ENCODE measurements around the gene TNK1.
"Not testable (repeated sequence)": the region's sequence is repeated elsewhere in the genome, so short reads cannot be mapped to it uniquely, and the experiment has no call there.

TNK1 gene

DNA sequence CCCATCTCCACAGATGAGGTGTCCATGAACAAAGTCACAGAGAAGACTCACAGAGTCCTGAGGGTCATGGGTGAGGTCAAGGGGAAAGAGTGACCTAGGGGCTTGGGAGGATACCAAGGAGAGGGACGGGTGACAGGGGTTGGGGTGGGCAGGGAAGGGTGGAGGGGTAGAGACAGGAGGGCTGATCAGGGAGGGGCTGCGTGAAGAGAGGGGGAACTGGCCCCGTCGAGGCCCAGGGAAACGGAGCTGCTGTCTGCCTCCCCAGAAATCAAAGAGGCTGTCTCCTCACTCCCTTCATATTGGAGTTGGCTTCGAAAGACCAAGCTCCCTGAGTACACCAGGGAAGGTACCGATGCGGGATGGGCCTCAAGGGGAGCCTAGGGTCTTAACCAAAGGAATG lies 25.3 kb upstream of the TNK1 start:
- no peak for DNase-seq (ENCODE audit: low read depth)

DNA sequence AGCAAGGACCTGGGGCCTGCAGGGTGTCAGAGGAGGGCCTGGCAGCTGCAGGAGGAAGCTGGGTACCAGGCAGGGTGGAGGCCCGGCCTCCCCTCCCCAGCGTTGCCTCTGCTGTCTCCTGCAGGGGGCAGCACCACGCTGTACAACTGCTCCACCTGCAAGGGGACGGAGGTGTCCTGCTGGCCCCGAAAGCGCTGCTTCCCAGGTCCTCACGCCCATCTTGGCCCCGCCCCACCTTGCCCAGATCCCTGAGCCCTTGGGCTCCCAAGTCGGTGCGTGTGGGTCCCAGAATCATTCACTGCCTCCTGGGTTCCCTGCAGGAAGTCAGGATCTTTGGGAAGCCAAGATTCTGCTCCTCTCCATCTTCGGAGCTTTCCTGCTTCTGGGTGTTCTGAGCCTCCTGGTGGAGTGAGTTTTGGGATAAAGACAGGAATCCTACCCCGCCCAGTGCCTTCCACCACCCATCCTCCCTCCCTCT lies 24.8 kb upstream of the TNK1 start:
- no peak for DNase-seq (ENCODE audit: low read depth)

DNA sequence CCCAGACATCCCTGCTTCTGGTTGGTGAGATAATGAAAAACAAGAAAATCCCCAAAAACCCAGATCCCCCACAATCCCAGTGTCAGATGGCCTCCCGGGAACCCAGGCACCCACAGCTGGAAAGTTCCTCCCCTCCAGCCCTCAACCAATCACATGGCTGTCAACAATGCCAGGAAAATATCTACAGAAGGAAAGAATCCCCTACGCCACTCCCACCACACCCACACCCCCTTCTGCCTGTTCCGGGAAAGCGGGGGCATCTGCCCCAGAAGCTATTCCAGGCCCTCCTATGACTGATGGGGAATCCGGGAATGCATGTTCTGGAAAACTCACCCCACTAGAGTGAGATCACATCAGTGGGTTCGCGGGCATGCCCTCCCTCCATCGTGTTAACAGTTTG lies 24.1 kb upstream of the TNK1 start:
- DNase-seq (ENCODE audit: low read depth): no peak

DNA sequence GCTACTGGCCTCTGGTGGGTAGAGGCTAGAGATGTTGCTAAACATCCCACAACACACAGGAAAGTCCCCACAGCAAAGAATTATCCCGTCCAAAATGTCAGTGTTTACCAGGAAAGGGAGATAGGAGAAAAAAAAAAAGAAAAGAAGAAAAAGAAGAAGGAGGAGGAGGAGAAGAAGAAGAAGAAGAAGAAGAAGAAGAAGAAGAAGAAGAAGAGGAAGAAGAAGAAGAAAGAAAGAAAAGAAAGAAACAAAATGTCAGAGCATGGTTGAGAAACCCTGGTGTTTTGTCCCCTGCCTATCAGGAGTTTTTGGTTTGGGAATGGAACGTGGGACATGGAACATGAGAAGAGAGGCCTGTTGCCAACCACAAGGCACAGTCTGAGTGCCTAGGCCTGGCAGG lies 23.5 kb upstream of the TNK1 start:
- DNase-seq (ENCODE audit: low read depth): no peak

DNA sequence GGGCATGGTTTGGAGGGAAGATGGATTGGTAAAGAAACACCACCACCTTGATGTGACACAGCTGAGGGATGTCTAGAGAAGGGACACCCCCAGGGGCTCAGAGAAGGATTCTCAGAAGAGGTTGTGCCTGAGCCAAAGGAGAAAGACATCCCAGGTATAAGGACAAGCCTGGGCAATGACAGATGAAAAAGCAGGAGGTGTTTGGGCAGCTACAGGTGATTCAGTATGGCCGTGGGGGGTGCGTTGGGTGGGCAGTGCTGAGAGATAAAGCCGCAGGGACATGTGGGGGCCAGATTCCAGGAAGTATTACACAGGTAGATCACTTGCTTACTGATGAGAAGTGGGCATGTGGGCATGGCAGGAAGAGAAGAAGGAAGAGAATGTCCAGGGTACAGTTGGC lies 19.0 kb upstream of the TNK1 start:
- DNase-seq (ENCODE audit: low read depth): no peak

DNA sequence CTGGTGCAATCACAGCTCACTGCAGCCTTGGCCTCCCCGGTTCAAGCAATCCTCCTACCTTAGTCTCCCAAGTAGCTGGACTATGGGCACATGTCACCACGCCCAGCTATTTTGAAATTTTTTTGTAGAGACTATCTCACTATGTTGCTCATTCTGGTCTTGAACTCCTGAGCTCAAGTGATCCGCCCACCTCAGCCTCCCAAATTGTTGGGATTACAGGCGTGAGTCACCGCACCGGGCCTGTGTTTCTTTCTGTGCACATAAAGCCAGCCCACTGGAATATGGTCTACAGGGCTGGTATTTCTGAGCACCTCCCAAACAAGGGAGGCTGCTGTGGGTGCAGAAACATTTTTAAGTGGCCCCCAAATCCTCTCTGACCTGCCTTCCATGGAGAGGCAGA lies 17.6 kb upstream of the TNK1 start:
- DNase-seq (ENCODE audit: low read depth): no peak

DNA sequence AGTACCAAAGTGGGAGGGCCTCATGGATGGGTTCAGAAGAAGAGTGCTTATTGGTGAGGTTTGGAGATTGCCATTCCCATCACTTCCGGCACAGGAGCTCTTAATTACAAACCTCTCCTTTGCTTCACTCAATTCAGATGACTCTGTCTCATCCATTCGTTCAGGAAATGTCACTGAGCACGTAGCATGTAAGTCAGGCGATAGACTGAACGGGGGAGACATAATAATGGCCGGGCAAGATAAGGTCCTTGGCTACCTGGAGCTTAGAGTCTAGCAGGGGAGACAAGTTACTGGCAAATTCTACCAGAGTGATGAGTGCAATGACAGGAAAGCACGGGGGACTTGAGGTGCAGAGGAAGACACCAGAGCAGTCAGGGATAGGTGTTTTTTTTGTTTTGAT lies 14.9 kb upstream of the TNK1 start:
- not testable (repeated sequence) for DNase-seq (ENCODE audit: low read depth)

DNA sequence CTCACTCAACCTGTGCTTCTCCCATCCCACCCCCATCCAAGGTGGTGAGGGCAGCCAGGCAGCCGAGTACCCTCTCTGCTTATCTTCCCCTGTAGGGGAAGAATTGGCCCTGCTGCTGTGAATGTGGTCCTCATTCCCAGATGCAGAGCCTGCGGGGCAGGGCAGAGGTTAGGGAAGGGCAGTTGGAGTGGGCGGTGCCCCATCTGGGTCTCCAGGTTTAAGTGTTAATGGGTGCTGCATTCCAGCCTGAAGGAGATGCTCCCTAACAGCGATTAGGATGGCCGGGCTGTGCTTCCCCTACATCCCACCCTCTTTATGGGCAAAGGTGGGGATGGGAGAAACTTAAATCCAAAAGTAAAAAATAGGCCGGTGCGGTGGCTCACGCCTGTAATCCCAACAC lies 13.8 kb upstream of the TNK1 start:
- no peak for DNase-seq (ENCODE audit: low read depth)

DNA sequence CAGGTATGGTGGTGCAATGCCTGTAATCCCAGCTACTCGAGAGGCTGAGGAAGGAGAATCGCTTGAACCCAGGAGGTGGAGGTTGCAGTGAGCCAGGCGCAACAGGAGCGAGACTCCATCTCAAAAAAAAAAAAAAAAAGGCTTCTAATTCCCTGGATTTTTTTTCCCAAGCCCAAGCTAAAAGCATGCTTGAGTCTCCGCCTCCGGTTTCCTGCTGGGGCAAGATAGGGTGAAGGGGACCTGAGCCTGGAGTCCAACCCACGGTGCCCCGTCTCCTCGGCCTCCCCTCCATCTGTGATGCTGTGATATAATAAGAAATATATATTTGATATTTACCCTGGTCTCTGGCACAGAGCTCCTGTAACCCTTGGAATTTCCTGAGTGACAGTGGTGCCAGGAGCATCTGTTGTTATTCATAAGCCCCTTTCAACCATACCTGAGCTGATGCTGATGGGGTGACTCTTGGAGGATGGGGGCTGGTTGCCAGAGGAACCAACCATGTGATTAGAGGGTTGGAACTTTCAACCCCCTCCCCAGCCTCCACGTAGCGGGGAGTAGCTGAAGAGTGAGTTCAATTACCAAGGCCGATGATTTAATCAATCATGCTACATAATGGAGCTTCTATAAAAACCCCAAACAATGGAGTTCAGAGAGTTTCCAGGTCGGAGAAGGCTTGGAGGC lies 12.8 kb upstream of the TNK1 start:
- DNase-seq (ENCODE audit: low read depth): no peak

DNA sequence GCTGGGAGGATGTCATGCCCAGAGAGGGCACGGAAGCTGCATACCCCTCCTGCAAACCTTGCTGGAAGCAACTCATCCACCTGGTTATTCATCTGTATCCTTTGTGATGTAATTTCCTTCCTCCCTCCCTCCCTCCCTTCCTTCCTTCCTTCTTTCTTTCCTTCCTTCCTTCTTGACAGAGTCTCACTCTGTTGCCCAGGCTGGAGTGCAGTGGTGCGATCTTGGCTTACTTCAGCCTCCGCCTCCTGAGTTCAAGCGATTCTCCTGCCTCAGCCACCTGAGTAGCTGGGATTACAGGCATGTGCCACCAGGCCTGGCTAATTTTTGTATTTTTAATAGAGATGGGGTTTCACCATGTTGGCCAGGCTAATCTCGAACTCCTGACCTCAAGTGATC lies 12.3 kb upstream of the TNK1 start:
- not testable (repeated sequence) for DNase-seq (ENCODE audit: low read depth)

DNA sequence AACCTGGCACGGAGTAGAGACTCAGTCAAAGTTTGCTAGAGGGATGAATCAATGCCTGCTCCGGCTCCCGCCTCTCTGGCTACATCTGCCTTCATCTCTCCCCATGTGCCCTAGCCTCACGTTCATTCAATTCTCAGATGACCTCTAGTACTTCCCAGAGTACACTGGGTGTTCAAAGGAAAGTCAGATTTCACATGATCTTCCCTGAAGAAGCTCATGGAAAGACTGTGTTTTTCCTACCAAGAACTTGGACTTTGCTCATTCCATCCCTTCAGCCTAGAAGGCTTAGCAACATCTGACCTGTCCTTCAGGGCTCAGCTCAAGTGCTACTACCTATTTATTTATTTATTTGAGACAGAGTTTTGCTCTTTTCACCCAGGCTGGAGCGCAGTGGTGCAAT lies 11.1 kb upstream of the TNK1 start:
- no peak for DNase-seq (ENCODE audit: low read depth)

DNA sequence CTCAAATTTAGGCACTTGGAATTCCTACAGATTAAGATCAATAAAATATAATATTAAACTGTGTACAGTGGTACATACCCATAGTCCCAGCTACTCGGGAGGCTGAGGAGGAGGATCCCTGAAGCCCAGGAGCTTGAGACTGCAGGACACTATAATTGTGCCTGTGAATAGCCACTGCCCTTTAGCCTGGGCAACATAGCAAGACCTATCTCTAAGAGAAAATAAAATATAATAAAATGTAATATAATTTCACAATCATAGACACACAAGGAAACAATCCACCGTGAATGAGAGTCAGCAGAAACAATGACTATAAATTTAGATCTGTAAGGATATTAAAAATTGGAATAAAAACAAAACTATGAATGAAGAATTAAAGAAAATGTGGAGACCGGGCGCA lies 10.0 kb upstream of the TNK1 start:
- no peak for DNase-seq (ENCODE audit: low read depth)

DNA sequence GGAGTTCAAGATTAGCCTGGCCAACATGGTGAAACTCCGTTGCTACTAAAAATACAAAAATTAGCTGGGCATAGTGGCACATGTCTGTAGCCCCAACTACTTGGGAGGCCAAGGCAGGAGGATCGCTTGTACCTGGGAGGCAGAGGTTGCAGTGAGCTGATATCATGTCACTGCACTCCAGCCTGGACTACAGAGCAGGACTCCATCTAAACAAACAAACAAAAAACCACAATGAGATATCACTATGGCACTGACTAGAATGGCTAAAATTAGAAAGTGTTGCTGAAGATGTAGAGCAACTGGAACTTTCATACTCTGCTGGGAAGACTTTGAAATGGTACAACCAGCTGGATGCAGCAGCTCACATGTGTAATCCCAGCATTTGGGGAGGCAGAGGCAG lies 6.5 kb upstream of the TNK1 start:
- DNase-seq (ENCODE audit: low read depth): no peak

DNA sequence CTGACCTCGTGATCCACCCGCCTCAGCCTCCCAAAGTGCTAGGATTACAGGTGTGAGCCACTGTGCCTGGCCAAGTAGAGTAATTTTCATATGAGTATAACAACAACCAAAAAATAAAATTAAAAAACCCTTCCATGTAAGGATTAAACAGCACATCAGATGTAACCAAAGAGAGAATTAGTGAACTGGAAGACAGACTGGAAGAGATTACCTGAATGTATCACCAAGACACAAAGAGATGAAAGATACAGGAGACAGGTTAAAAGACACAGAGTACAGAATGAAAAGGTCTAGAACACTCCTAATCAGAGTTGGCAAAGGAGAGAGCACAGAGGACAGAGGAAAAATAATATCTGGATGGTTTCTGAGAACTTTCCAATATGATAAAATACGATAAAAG lies 1.8 kb upstream of the TNK1 start:
- no peak for DNase-seq (ENCODE audit: low read depth)

DNA sequence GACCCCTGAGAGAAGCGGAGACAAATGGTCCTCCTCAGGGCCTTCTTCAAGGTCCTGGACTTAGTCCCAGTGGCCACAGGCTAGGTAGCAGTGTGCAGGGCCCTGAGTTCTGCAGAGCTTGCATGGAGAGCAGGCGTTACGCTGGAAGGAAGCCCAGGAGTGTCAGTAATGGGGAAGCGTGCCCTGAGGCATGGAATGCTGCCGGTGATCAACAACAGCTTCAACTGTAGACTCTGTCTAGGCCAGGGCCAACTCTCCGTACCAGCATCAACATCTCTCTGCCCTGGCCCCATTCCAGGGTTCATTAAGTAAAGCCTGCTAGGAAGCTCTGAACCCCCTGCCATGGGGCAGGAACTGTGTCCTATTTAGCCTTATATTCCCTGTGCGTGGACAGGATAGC lies 568 bp upstream of the TNK1 start:
- DNase-seq (ENCODE audit: low read depth): peak; percentile 48

DNA sequence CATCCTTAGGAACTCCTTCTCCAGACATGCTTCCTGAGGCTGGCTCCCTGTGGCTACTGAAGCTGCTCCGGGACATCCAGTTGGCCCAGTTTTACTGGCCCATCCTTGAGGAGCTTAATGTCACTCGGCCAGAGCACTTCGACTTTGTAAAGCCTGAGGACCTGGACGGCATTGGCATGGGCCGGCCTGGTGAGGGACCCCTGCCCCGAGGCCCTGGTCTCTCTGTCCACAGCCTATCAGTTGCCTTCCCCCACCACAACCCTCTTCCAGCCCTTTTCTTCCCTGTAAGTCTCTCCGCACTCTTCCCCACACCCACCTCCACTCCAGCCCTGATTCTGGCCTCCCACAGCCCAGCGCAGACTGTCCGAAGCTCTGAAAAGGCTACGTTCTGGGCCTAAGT lies 2.0 kb downstream of the TNK1 start:
- DNase-seq (ENCODE audit: low read depth): no peak

DNA sequence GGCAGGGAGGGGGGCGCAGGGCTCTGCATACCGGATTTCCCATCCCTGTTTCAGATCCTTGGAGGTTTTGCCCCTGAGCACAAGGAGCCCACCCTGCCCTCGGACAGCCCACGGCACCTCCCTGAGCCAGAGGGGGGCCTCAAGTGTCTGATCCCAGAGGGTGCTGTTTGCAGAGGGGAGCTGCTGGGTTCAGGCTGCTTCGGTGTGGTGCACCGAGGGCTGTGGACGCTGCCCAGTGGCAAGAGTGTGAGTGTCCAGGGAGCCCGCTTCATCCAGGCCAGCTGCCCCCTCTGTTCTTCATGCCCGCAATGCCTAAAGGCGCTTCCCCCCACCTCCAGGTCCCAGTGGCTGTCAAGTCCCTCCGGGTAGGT lies 2.5 kb downstream of the TNK1 start:
- DNase-seq (ENCODE audit: low read depth): no peak

DNA sequence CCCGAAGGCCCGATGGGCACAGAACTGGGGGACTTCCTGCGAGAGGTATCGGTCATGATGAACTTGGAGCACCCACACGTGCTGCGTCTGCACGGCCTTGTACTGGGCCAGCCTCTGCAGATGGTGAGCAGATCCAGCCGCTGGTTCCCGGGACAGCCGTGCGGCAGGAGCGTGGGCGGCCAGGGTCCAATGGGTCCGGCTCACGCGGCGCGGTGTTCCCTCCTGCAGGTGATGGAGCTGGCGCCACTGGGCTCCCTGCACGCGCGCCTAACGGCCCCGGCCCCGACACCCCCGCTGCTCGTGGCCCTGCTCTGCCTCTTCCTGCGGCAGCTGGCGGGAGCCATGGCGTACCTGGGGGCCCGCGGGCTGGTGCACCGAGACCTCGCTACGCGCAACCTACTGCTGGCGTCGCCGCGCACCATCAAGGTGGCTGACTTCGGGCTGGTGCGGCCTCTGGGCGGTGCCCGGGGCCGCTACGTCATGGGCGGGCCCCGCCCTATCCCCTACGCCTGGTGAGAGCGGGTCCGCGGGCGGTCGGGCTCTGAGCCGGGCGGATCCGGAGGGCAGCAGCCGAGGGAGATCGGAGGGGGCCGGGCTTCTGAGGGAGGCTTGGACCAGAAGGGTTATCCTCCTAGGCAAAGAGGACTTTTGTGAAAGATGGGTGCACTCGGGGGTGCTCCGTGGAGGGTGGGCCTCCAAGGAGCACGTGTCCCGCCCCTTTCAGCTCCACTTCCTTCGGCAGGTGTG lies 3.0 kb downstream of the TNK1 start:
- DNase-seq (ENCODE audit: low read depth): no peak

DNA sequence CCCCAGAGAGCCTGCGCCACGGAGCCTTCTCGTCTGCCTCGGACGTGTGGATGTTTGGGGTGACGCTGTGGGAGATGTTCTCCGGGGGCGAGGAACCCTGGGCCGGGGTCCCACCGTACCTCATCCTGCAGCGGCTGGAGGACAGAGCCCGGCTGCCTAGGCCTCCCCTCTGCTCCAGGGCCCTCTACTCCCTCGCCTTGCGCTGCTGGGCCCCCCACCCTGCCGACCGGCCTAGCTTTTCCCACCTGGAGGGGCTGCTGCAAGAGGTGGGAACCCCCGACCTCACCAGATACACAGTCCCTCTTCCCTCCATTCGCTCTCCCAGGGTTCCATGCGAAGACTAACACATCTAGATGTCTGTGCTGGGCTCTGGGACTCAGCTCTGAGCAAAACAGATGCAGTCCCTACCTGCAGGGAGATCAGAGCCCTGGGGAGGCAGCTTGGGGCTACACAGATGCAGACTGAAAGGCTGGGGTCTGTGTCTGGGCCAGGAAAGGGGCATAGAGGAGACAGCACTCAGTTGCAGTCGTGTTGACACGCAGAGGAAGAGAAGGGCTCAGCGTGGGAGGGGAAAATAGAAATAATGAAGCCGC lies 3.7 kb downstream of the TNK1 start:
- DNase-seq (ENCODE audit: low read depth): no peak

DNA sequence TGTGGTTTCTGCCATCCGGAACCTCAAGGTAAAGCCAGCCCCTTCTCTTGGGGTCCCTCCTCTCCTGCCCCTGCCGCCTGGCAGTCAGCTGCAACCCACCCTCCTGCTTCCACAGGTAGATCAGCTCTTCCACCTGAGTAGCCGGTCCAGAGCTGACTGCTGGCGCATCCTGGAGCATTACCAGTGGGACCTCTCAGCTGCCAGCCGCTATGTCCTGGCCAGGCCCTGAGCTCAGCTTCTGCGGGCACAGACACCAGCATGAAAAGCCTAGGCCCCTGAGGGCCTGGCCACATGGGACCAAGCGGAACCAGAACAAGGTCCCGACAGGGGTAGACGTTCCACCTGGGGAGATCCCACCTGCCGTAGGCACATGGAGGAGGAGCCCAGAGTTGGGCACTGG lies 8.0 kb downstream of the TNK1 start:
- no peak for DNase-seq (ENCODE audit: low read depth)

DNA sequence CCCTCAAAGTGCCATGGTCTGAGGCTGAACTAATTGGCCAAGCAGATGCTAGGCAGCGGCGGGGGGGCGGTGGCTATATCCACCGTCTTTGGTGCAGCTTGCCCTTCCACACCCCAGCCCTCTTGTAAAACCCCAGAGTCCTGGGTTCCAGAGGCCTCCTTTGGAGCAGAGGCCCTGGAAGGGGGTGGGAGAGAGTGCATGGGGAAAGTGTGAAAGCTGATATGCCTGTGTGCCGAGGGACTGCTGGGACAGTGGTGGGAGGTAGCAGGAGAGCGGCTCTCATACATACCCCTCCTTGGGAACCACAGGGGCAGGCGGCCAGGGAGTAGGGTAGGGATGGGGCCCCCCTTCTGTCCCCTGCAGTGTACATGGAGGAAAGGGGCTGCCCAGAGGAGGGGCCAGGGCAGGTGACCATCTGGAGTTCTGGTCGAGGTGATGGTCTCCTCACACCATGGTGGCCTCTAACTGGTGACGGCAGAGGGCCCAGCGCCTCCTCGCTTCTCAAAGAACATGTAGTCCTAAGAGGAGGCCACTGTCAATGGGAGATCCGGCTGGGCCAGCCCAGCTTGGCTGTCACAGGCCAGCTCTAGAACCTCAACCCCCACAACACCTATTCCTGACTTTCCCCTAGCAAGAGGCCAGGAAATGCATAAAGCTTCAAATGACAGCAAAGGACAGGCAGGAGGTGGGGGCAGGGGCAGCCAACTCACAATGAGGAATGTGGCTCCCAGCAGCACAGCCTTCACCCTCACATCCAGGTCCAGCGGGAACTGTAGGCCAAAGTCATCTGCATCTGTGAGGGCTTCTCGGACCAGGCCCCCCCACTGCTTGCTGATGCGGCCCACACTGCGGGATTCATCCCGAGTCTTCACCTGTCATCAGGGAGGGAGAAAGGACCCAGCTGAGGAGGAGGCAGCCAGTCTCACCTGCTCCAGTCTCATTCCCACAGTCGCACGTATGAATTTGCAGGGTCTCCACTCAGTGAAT lies 9.3 kb downstream of the TNK1 start:
- DNase-seq (ENCODE audit: low read depth): no peak

DNA sequence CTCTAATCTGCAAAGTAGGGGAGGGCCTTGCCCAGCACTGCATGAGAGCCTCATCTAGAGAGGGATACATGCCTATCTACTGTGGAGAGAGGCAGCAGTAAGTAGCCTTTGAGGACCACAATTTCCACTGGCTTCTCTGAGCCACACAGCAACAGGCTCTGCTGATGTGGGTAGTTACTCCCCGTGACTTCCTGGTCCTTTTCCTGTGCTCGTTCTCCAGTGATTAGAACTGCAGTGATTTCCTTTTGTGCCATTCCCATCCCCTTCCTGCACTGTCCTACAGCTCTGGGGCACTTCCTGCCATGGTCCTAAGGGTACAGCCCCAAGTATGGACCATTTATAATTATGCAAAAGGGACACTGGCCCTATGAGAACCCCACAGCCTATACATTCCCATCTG lies 10.4 kb downstream of the TNK1 start:
- DNase-seq (ENCODE audit: low read depth): no peak

All from GM04504 (cell line).